ENCODE measurements around the gene FSTL5. TPM values are rescaled to one million over a fixed set of nuclear protein-coding genes. Genes with fewer than 3 reads are reported as not detected.
"Not testable (repeated sequence)": the region's sequence is repeated elsewhere in the genome, so short reads cannot be mapped to it uniquely, and the experiment has no call there.

The FSTL5 gene
- total RNA-seq, 1 experiment from 2014 or later, result 0.55 TPM

GRCh38 chr4:162104459-162105124 is 59.2 kb downstream of the FSTL5 start (continued):
- TF ChIP-seq AFF4 (CRISPR knock-in tag; IDR thresholded peaks at IDR 0.05; ENCODE audit: borderline replicate concordance) (no peak), AR (CRISPR knock-in tag; IDR thresholded peaks at IDR 0.05) (no peak), ZNF396 (CRISPR knock-in tag; IDR thresholded peaks at IDR 0.05; ENCODE audit: borderline replicate concordance) (no peak)

- H3K27ac Mint-ChIP-seq, result peak overlapping the region; percentile 89
- peaks cover 57% of the 10 kb centered on the region for H3K4me1 Mint-ChIP-seq
- H3K27me3 Mint-ChIP-seq (ENCODE audit: low read depth); ATAC-seq; POLR2A ChIA-PET; CTCF ChIA-PET; DNase-seq (ENCODE audit: low spot score); H3K4me3 Mint-ChIP-seq: not testable (repeated sequence)
- H3K36me3 Mint-ChIP-seq, result peaks cover 12% of the 10 kb centered on the region
- peak; percentile 73 for TF ChIP-seq ZNF317 (CRISPR knock-in tag; IDR thresholded peaks at IDR 0.05; ENCODE audit: borderline replicate concordance, low read depth)
- peaks cover 13% of the 10 kb centered on the region for H3K9me3 Mint-ChIP-seq
Measured at GRCh38 chr4:162103908-162104307, 59.9 kb downstream of the FSTL5 start.

- Mint-ChIP-seq H3K4me3 (no peak overlapping the region), H3K4me1 (peaks cover 57% of the 10 kb centered on the region), H3K36me3 (peaks cover 12% of the 10 kb centered on the region), H3K27ac (no peak overlapping the region), H3K9me3 (peaks cover 13% of the 10 kb centered on the region), H3K27me3 (ENCODE audit: low read depth) (no peaks in the 10 kb centered on the region)
- ChIA-PET CTCF (no interaction called here), POLR2A (no interaction called here)
- ATAC-seq (no peak), DNase-seq (ENCODE audit: low spot score) (no peak)
- TF ChIP-seq MYBL2 (CRISPR knock-in tag; IDR thresholded peaks at IDR 0.05) (no peak), ZMAT4 (CRISPR knock-in tag; IDR thresholded peaks at IDR 0.05) (no peak), ZNF138 (CRISPR knock-in tag; conservative IDR thresholded peaks at IDR 0.05) (no peak), E2F4 (CRISPR knock-in tag; IDR thresholded peaks at IDR 0.05; ENCODE audit: borderline replicate concordance, low read depth) (no peak)
Measured at GRCh38 chr4:162102713-162103112, 61.1 kb downstream of the FSTL5 start.

GRCh38 chr4:162101337-162101736 is 62.5 kb downstream of the FSTL5 start:
- H3K27ac Mint-ChIP-seq, result no peak overlapping the region
- peaks cover 12% of the 10 kb centered on the region for H3K36me3 Mint-ChIP-seq
- H3K9me3 Mint-ChIP-seq, result peaks cover 13% of the 10 kb centered on the region
- H3K4me3 Mint-ChIP-seq, result no peak overlapping the region
- no peak for ATAC-seq
- CTCF ChIA-PET, result no interaction called here
- POLR2A ChIA-PET, result no interaction called here
- no peak for DNase-seq (ENCODE audit: low spot score)
- no peaks in the 10 kb centered on the region for H3K27me3 Mint-ChIP-seq (ENCODE audit: low read depth)
- H3K4me1 Mint-ChIP-seq, result peaks cover 44% of the 10 kb centered on the region
- TF ChIP-seq ZMAT4 (CRISPR knock-in tag; IDR thresholded peaks at IDR 0.05) (no peak), RORB (CRISPR knock-in tag; IDR thresholded peaks at IDR 0.05) (no peak), FOXK1 (CRISPR knock-in tag; IDR thresholded peaks at IDR 0.05) (no peak), OVOL2 (CRISPR knock-in tag; IDR thresholded peaks at IDR 0.05; ENCODE audit: borderline replicate concordance) (no peak), ZSCAN18 (CRISPR knock-in tag; IDR thresholded peaks at IDR 0.05) (no peak), TCF7 (CRISPR knock-in tag; IDR thresholded peaks at IDR 0.05; ENCODE audit: low read depth) (no peak), NFYB (CRISPR knock-in tag; conservative IDR thresholded peaks at IDR 0.05; ENCODE audit: low read depth) (no peak), IRF1 (CRISPR knock-in tag; IDR thresholded peaks at IDR 0.05) (no peak)
